Lung (tissue), 16 donors: Measurements from ENCODE around the gene CD46. TPM values are rescaled to one million over a fixed set of nuclear protein-coding genes. Genes with fewer than 3 reads are reported as not detected.
"Not testable (repeated sequence)": the region's sequence is repeated elsewhere in the genome, so short reads cannot be mapped to it uniquely, and the experiment has no call there.

Experiments
- ATAC-seq: fragments of 200-7000 bp; cut with Tn5 transposase; one replicate; pipeline ENCODE4 v1.9.1; 2020; ENCODE audit warnings: moderate number of reproducible peaks; ENCODE audit not compliant: insufficient read depth, low FRiP score
- DNase-seq, 3 donors: peaks; one replicate each; pipeline ENCODE4 v3.0.0-alpha.2; 2013 to 2017
- H3K27ac ChIP-seq, 2 donors: one replicate each; pipeline ENCODE4 v1.5.1; 2013; ENCODE audit warnings: mild to moderate bottlenecking in 2 of 2, moderate library complexity in 2 of 2, control low read depth in 1 of 2, inconsistent platforms in 1 of 2, low read depth in 1 of 2, low read length in 1 of 2
- H3K27me3 ChIP-seq, 3 donors: one replicate each; pipeline ENCODE4 v1.5.1; 2013; ENCODE audit warnings: low read length in 2 of 3; ENCODE audit not compliant: control insufficient read depth in 3 of 3, insufficient read depth in 3 of 3
- H3K36me3 ChIP-seq, 4 donors: one replicate each; pipeline ENCODE4 v1.5.1; 2013; ENCODE audit warnings: low read length in 4 of 4, mild to moderate bottlenecking in 1 of 4, moderate library complexity in 1 of 4; ENCODE audit not compliant: control insufficient read depth in 4 of 4, insufficient read depth in 4 of 4
- H3K4me1 ChIP-seq, 5 donors: one replicate each; pipeline ENCODE4 v1.5.1; 2013; ENCODE audit warnings: low read length in 5 of 5, mild to moderate bottlenecking in 2 of 5, moderate library complexity in 1 of 5; ENCODE audit not compliant: control insufficient read depth in 5 of 5, insufficient read depth in 5 of 5
- H3K4me3 ChIP-seq: one replicate; pipeline ENCODE4 v1.5.1; 2013; ENCODE audit warnings: mild to moderate bottlenecking, control low read depth, moderate library complexity
- H3K9ac ChIP-seq, 2 donors: one replicate each; pipeline ENCODE4 v1.5.1; 2013; ENCODE audit warnings: low read length in 2 of 2, control low read depth in 1 of 2; ENCODE audit not compliant: insufficient read depth in 1 of 2
- H3K9me3 ChIP-seq, 4 donors: one replicate each; pipeline ENCODE4 v1.5.1; 2013; ENCODE audit warnings: low read length in 3 of 4, mild to moderate bottlenecking in 1 of 4, moderate library complexity in 1 of 4; ENCODE audit not compliant: control insufficient read depth in 4 of 4, insufficient read depth in 3 of 4
- CTCF ChIP-seq: IDR thresholded peaks from 2 replicates; pipeline ENCODE4 v1.5.1; 2012; ENCODE audit warnings: mild to moderate bottlenecking; ENCODE audit errors: control extremely low read depth, extremely low read depth
- WGBS, 2 donors: extraction: QIAGEN DNeasy Blood & Tissue Kit; methylation state at CpG; one replicate each; pipeline ENCODE4 v1.1.7; 2013; 5-methylcytosine and 5-hydroxymethylcytosine counted together
- long read RNA-seq, 5 donors: transcript quantifications; one replicate each; lab custom pipeline, GENCODE V29; 2026
- polyA plus RNA-seq, 2 donors: library from polyadenylated mRNA; stranded (reverse); fragments of 200-250 nt; gene quantifications; one replicate each; pipeline ENCODE4 v1.2.1, GENCODE V29; 2013
- total RNA-seq, 2 donors: library from RNA; depleted of rRNA in 1 of 2; stranded (reverse); fragments of >200 nt in 1 of 2; gene quantifications; one replicate each; pipeline ENCODE4 v1.2.1, GENCODE V29; 2014 to 2021
- donor health status: control.
- donor health status: control.
- donor health status: Bipolar disorder and iron deficiency.
- donor health status: healthy.
- donor health status: DM: yes; HTN: yes; CAD: no.

The CD46 gene
- 100 to 1,000 TPM; 267 to 420 TPM for total RNA-seq
- 100 to 1,000 TPM; 157 to 162 TPM for polyA plus RNA-seq
- long read RNA-seq, donor 1, transcript CD46-203 (12 exons, 3,233 nt), result major isoform, 13 of 58 reads
- long read RNA-seq, donor 1, transcript CD46-208 (13 exons, 3,326 nt), result minor isoform, 11 of 58 reads
- long read RNA-seq, donor 1, partial matches to known transcripts, result 26 of 58 reads
- long read RNA-seq, donor 1, other reads (novel, unspliced or antisense), result 0 of 58 reads
- long read RNA-seq, donor 2, partial matches to known transcripts, result 39 of 45 reads
- long read RNA-seq, donor 2, other reads (novel, unspliced or antisense), result 0 of 45 reads
- long read RNA-seq, donor 3, transcript CD46-208 (13 exons, 3,326 nt), result major isoform, 6 of 46 reads
- long read RNA-seq, donor 3, partial matches to known transcripts, result 30 of 46 reads
- long read RNA-seq, donor 3, other reads (novel, unspliced or antisense), result 0 of 46 reads
- long read RNA-seq, donor 4, partial matches to known transcripts, result 0 of 6 reads
- long read RNA-seq, donor 4, other reads (novel, unspliced or antisense), result 0 of 6 reads
- long read RNA-seq, donor 5, transcript CD46-203 (12 exons, 3,233 nt), result major isoform, 10 of 53 reads
- long read RNA-seq, donor 5, partial matches to known transcripts, result 27 of 53 reads
- long read RNA-seq, donor 5, other reads (novel, unspliced or antisense), result 0 of 53 reads

GRCh38 chr1:207751790-207752455 is at the start of gene CD46:
Gene CD46, plus strand, starts transcription at chr1:207752054. Its CDS starts 159 bp downstream, at chr1:207752213.
- Histone ChIP-seq H3K36me3 (no peaks in the 10 kb centered on the region), H3K9me3 (no peaks in the 10 kb centered on the region), H3K4me1 (peaks cover 5 to 27% (median 11%) of the 10 kb centered on the region in 5 donors), H3K9ac (peak within 1 kb of the TSS; percentile 61 to 75), H3K27me3 (no peaks in the 10 kb centered on the region), H3K4me3 (peak within 1 kb of the TSS; percentile 87), H3K27ac (peak within 1 kb of the TSS; percentile 94 to 95)
- 0% methylated on average over 55 of the region's 55 CpGs for WGBS, 2 donors
- DNase-seq, result peak; percentile 94 to 97 (median 96)
- no peak for TF ChIP-seq CTCF
- ATAC-seq, result peak; percentile 95

GRCh38 chr1:207702317-207702716 is 49.5 kb upstream of the CD46 start:
- H3K36me3 ChIP-seq, result no peaks in the 10 kb centered on the region
- TF ChIP-seq CTCF, result no peak
- H3K4me3 ChIP-seq, result no peak overlapping the region
- 58 to 81% methylated on average over 1 of the region's 1 CpG for WGBS, 2 donors
- H3K9me3 ChIP-seq, result no peaks in the 10 kb centered on the region
- no peaks in the 10 kb centered on the region for H3K4me1 ChIP-seq
- no peaks in the 10 kb centered on the region for H3K27me3 ChIP-seq
- no peak for ATAC-seq
- no peak overlapping the region for H3K27ac ChIP-seq
- no peak overlapping the region for H3K9ac ChIP-seq
- DNase-seq, result peak in 1 of 3 donors; percentile 10

GRCh38 chr1:207703712-207704111 is 48.1 kb upstream of the CD46 start:
- no peak for ATAC-seq
- DNase-seq, result no peak
- Histone ChIP-seq H3K4me3 (no peak overlapping the region), H3K27me3 (no peaks in the 10 kb centered on the region), H3K9me3 (no peaks in the 10 kb centered on the region), H3K4me1 (no peaks in the 10 kb centered on the region), H3K27ac (no peak overlapping the region), H3K9ac (no peak overlapping the region), H3K36me3 (no peaks in the 10 kb centered on the region)
- TF ChIP-seq CTCF, result no peak
- 82 to 95% methylated on average over 5 of the region's 5 CpGs for WGBS, 2 donors

GRCh38 chr1:207708004-207708403 is 43.9 kb upstream of the CD46 start:
- H3K27ac ChIP-seq, H3K27me3 ChIP-seq, ATAC-seq, H3K4me3 ChIP-seq, H3K9me3 ChIP-seq, H3K9ac ChIP-seq, H3K36me3 ChIP-seq, H3K4me1 ChIP-seq, DNase-seq: not testable (repeated sequence)
- WGBS, 2 donors, result 75 to 87% methylated on average over 3 of the region's 3 CpGs
